Pulmonary artery endothelial cell (primary cell): Measurements from ENCODE around the gene PRICKLE3. TPM values are rescaled to one million over a fixed set of nuclear protein-coding genes. Genes with fewer than 3 reads are reported as not detected.

Experiments
- DNase-seq: peaks from one replicate; pipeline ENCODE4 v3.0.0-alpha.2; 2011; ENCODE audit warnings: low read depth, low spot score
- total RNA-seq: library from RNA; depleted of rRNA; stranded (reverse); fragments of >200 nt; gene quantifications from 2 replicates; pipeline ENCODE4 v1.2.3, GENCODE V29; 2014

The PRICKLE3 gene
- 4.7 and 6.2 TPM in 2 replicates for total RNA-seq

- DNase-seq = no peak
Observed at GRCh38 chrX:49186125-49187027, at the start of gene PRICKLE3. TSS of gene PRICKLE3 (minus strand) at chrX:49186373. CDS start at chrX:49186297, 76 bp downstream.

GRCh38 chrX:49233887-49234555 is 47.8 kb upstream of the PRICKLE3 start:
- no peak for DNase-seq

- no peak for DNase-seq
Observed at GRCh38 chrX:49233176-49233575, 47.0 kb upstream of the PRICKLE3 start, which contains the start of gene CACNA1F. TSS of gene CACNA1F (minus strand) at chrX:49233340. CDS start at chrX:49233309, 31 bp downstream.

- DNase-seq = no peak
Observed at GRCh38 chrX:49232525-49232924, 46.4 kb upstream of the PRICKLE3 start.

GRCh38 chrX:49231333-49232000 is 45.3 kb upstream of the PRICKLE3 start:
- DNase-seq = no peak

- no peak for DNase-seq
Observed at GRCh38 chrX:49230500-49231232, 44.5 kb upstream of the PRICKLE3 start.

- DNase-seq = no peak
Observed at GRCh38 chrX:49228185-49228584, 42.0 kb upstream of the PRICKLE3 start.

GRCh38 chrX:49227726-49228125 is 41.6 kb upstream of the PRICKLE3 start:
- DNase-seq = no peak

GRCh38 chrX:49226946-49227345 is 40.8 kb upstream of the PRICKLE3 start:
- no peak for DNase-seq

GRCh38 chrX:49225858-49226257 is 39.7 kb upstream of the PRICKLE3 start:
- no peak for DNase-seq

- no peak for DNase-seq
Observed at GRCh38 chrX:49221868-49222267, 35.7 kb upstream of the PRICKLE3 start.

- DNase-seq = no peak
Observed at GRCh38 chrX:49220100-49220499, 33.9 kb upstream of the PRICKLE3 start.

- no peak for DNase-seq
Observed at GRCh38 chrX:49214996-49215526, 28.9 kb upstream of the PRICKLE3 start.

GRCh38 chrX:49214416-49214815 is 28.2 kb upstream of the PRICKLE3 start:
- DNase-seq = no peak

- DNase-seq = no peak
Observed at GRCh38 chrX:49212861-49213260, 26.7 kb upstream of the PRICKLE3 start.

- no peak for DNase-seq
Observed at GRCh38 chrX:49212209-49212608, 26.0 kb upstream of the PRICKLE3 start.

- DNase-seq = no peak
Observed at GRCh38 chrX:49211074-49211473, 24.9 kb upstream of the PRICKLE3 start.

- no peak for DNase-seq
Observed at GRCh38 chrX:49210406-49210805, 24.2 kb upstream of the PRICKLE3 start.

GRCh38 chrX:49209434-49210251 is 23.5 kb upstream of the PRICKLE3 start:
- DNase-seq = no peak

- DNase-seq = no peak
Observed at GRCh38 chrX:49208399-49208798, 22.2 kb upstream of the PRICKLE3 start.
